GM12874 (cell line): ENCODE results near the gene LYST.

Source experiments
- TF ChIP-seq, protein P1 (sequence below): IDR thresholded peaks from 2 replicates; pipeline ENCODE4 v1.5.1; 2011; ENCODE audit warnings: low read depth, mild to moderate bottlenecking, control low read depth, low read length, moderate library complexity; ENCODE audit not compliant: insufficient read depth

LYST gene

GRCh38 chr1:235659186-235659771 is 207.4 kb downstream of the LYST start:
- TF ChIP-seq, protein P1, sequence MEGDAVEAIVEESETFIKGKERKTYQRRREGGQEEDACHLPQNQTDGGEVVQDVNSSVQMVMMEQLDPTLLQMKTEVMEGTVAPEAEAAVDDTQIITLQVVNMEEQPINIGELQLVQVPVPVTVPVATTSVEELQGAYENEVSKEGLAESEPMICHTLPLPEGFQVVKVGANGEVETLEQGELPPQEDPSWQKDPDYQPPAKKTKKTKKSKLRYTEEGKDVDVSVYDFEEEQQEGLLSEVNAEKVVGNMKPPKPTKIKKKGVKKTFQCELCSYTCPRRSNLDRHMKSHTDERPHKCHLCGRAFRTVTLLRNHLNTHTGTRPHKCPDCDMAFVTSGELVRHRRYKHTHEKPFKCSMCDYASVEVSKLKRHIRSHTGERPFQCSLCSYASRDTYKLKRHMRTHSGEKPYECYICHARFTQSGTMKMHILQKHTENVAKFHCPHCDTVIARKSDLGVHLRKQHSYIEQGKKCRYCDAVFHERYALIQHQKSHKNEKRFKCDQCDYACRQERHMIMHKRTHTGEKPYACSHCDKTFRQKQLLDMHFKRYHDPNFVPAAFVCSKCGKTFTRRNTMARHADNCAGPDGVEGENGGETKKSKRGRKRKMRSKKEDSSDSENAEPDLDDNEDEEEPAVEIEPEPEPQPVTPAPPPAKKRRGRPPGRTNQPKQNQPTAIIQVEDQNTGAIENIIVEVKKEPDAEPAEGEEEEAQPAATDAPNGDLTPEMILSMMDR: no peak

DNA sequence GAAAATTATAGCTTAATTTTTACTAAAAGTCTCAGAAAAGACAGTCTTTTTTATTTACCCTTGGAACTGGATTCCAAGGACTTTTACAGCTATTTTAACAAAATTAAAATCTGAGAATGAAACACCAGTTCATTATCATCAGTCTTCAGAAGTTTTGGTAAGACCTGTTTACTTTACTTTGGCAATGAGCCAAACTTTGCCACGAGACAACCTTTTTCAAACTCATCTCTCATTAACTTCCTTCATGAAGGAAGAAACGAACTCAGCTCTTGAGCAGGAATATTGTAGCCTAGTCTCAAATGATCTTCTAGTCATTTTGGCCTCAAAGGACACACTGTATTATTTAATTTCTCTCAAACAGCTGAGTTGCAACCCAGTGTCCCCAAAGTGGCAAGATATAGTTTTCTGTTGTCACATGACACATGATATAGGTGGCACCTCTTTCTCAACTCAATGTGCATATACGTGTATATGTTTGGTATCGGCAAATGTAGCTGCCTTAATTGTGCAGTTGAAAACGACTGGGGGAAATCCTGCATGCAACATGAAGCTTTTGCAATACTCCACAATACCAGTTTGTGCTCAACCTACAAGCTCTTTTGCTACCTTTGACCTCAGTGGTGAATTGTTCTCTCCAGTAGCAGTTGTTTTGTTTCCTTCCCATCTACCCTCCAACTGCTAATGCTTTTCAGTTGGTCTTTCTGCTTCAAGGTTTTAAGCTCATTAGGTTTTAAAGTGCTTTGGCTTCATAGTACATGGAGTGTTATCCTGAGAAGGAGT is 208.8 kb downstream of the LYST start:
- TF ChIP-seq, protein P1: no peak

GRCh38 chr1:235657269-235657668 is 209.4 kb downstream of the LYST start:
- TF ChIP-seq, protein P1: no peak

- TF ChIP-seq, protein P1: no peak
These were observed 214.3 kb downstream of the LYST start for GRCh38 chr1:235652364-235652763.

- TF ChIP-seq, protein P1: no peak
These were observed 215.4 kb downstream of the LYST start for GRCh38 chr1:235651170-235651806.

GRCh38 chr1:235650341-235651169 is 216.2 kb downstream of the LYST start:
- TF ChIP-seq, protein P1: no peak
